Stimulated activated CD8-positive, alpha-beta memory T cell treated with anti-CD3 and anti-CD28 coated beads, Interleukin-15, amount 100 ng/mL, for 48 hours (primary cell): ENCODE results near the gene SHISA6.

ENCODE experiments used
- DNase-seq, 2 donors: peaks; one replicate each; pipeline ENCODE4 v3.0.0-alpha.2; 2020; ENCODE audit warnings: low read depth in 2 of 2

Gene SHISA6

GRCh38 chr17:11240841-11241610 lies at the start of gene SHISA6:
Gene SHISA6 (plus strand): TSS chr17:11241213.
- no peak for DNase-seq

DNA sequence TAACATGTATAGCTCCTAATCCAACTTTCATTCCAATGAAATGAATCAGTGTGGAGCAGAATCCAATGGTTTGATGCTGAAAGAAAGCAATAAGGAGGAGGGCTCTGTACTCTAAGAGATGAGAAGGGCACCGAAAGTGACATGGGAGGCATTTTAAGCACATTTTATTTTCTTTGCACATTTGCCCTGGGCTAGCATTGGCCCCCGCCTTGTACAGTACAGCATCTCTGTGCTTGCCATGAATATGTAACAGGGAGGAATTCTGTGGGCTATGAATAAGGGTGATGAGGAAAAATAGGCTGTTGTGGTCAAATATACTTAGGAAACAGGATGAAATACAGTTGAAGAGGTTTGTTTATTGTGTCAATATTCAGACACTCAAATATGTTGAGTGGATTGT lies 45.2 kb upstream of the SHISA6 start:
- no peak for DNase-seq

GRCh38 chr17:11204991-11205390 lies 36.0 kb upstream of the SHISA6 start:
- DNase-seq = no peak

GRCh38 chr17:11205659-11206058 lies 35.4 kb upstream of the SHISA6 start:
- no peak for DNase-seq

DNA sequence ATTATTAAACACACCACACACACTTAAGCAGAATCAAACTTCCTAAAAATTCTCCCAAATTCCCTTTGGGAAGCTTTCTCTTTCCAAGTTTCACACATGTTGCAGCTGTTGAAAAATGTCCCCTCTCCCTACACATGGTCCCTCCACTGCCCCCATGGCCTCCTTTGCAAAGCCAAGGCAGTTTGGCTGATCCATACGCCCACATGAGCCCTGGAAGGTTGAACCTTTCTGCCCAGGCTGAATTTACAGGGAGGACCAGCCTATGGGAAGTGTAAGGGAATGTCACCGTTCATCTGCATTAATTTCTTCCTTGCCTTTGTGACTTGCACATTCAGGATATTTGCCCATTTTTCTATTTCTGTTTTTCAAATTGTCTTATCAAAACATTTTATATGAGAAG lies 31.1 kb upstream of the SHISA6 start:
- DNase-seq = no peak

- DNase-seq = no peak
Measured at GRCh38 chr17:11212792-11213191, 28.2 kb upstream of the SHISA6 start.

DNA sequence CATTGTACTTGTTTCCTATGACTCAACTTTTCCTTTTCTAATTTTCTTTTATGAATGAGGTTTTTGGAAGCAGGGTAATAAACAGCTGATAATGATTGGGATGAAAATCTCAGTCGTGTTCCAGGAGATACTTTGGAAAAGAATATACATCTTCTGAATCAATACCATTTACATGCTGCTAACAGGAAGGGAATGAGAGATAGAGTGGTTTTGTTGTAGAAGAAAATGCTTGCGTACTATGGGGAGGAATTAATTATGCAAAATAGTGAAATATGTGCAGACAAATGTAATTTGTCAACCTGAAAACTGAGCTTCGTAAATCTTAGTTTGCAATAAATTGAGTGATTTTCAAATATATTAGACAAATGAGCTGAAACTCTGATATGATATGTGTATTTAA lies 24.0 kb upstream of the SHISA6 start:
- no peak for DNase-seq

DNA sequence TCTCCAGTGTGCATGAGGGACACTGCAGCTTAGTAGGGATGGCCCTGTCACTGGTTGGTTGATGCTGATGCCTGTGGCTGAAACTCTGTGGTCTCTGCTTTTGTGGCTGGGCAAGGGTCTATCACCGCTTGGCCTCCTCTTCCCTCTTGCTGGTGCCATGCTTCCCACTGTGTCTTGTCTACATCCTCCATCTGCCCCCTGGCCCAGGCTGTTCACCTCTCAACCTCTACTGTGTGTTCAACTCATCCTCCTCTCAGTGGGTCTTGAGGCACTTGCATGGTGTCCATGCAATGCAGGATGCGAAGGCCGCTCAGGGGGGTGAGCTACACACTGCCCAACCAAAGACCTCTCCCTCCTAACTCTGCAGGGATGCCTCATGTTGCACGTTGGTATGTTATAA lies 19.8 kb upstream of the SHISA6 start:
- DNase-seq = no peak

GRCh38 chr17:11221721-11222120 lies 19.3 kb upstream of the SHISA6 start:
- DNase-seq = no peak

- DNase-seq = no peak
Measured at GRCh38 chr17:11238705-11239104, 2.3 kb upstream of the SHISA6 start.

DNA sequence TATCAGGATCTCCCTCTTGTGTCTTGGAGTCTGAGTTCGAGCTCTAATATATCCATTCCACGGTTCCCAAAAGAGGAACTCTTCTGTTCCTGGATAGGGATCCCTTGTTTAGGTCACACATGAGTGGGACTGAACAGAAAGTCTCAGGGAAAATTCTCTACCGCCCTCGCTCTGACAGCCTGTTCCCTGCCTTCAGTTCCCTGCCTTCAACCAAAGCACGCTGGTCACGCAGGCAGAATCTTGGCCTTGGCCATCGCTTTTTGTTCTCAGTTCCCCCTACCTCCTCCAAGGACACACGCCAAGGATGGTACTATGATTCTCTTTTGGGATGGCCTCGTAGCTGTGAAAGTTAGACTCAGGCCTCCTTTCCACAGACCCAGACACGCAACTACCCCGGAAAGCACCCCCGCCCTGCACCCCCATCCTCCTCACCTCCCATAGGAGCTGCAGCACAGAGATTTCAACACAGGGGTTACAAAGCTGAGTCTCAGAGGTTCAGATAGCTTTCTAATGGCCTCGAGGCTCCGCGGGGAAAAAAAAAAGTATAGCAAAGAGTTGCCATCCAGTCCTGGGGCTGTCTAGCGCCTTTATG lies 1.5 kb upstream of the SHISA6 start:
- DNase-seq = no peak

DNA sequence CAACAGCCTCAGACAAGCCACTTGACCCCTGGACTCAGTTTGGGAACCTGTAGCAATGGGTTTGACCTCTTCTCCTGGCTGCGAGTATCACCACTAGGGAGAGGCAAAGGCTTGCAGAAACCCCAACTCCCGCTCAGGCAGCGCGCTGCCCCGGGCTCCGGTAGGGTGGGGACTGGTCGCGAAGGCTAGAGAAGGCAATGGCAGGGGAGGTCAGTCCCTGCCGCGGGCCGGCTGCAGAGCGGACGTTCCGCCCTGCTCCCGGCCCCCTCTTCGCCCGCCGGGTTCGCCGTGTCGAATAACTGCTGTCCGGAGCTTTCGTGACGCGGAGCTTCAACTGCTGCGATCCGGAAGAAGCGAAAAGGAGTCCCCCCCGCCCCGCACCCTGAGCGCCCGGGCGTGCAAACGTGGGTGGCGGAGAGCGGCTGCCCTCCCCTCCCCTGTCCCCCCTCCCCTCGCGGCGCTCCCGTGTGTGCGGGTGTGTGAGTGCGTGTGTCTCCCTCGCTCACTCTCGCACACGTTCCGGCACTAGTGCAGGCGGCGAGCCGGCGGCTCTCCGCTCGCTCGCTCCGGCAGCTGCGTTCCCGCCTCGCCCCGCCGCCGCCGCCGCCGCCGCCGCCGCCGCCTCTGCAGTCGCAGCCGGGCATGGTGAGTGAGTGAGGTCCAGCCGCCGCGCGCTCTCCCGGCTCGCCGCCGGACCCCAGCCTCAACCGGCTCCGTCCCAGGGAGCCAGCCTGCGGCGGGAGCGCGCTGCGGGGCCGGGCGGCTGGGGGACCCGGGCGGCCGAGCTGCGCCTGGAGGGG lies 772 bp upstream of the SHISA6 start:
- DNase-seq = no peak

GRCh38 chr17:11241611-11242226 lies 706 bp downstream of the SHISA6 start:
- DNase-seq = no peak

DNA sequence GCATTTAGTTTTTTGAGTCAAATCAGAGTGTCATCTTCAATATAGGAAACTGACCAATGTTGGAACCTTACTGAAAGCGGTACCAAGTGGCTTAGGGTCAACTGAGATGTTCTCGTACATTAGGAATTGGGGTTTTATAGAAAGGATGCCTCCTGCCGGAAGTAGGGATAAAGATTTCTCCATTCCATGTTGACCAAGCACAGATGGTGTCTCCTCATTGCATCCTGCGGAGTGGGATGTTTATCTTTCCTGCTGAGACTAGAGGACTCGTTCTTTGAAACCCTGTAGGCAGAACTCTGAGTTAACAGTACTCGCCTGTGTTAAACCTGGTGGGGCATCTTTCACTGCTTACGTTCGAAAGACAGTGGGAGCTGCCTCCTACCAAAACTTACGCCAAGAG lies 1.4 kb downstream of the SHISA6 start:
- DNase-seq = no peak

DNA sequence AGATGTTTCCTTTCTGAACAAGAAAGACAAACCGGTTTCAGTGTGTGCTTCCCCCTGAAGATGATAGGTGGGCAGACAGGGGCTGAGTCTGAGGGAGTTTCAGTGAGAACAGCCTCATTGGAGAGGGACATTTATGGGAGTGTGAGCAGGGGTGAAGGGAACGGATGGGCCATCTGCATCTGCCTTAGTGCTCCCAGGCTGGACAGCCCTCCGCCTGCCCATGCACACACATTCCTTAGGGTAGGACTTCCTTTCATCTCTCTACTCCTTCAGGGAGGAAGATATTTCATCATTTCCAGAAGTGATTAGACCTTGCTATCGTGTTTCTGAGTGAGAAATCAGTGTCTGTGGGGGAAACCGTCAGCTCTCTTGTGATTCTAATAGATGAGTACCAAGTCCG lies 3.8 kb downstream of the SHISA6 start:
- DNase-seq = no peak

GRCh38 chr17:11245187-11245586 lies 4.2 kb downstream of the SHISA6 start:
- DNase-seq = no peak

GRCh38 chr17:11245791-11246190 lies 4.8 kb downstream of the SHISA6 start:
- DNase-seq = no peak

GRCh38 chr17:11250161-11250560 lies 9.1 kb downstream of the SHISA6 start:
- DNase-seq = no peak

DNA sequence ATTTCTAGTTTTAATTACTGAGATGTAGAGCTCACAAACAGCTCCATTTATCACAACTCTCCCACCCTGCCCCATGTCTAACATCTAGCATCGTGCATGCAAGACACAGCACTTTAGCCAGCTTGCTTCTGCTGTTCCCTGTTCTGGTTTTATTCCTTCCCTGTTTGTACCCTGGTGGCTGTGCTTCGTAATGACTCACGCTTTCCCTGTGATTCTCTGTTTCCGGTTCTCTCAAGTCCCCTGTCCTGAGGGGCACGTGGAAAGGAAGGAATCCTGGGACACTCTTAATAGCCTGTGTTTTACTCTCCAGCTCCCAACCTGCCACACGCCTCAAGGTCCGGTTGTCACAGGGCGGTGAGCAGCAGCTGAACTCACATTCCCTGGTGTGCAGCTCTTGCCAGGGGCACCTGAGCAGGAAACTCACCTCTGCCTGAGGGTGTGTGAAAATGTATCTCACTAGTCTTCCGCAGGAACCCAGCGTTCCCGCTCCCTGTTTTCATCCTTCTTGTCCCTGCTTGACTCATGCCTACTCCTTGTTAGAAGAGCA lies 10.6 kb downstream of the SHISA6 start:
- no peak for DNase-seq

DNA sequence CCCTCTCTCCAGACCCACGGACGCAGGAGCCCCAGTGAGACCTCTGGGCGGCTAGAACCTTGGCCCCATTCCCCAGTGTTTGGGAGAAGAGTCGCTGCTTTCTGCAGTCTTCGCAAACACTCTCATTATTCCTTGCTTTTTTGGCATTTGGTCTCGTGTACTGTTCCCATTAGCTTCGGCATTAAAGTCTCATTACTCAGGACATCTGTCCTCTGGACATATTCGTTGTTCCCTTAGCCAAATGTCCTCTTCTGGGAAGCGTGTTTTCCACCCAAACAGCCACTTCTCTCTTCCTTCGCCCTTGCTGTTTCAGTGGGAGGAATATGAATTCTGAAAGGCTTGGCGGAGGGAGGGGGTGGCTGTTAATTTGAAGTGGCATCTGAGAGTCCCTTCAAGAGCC lies 11.1 kb downstream of the SHISA6 start:
- no peak for DNase-seq

DNA sequence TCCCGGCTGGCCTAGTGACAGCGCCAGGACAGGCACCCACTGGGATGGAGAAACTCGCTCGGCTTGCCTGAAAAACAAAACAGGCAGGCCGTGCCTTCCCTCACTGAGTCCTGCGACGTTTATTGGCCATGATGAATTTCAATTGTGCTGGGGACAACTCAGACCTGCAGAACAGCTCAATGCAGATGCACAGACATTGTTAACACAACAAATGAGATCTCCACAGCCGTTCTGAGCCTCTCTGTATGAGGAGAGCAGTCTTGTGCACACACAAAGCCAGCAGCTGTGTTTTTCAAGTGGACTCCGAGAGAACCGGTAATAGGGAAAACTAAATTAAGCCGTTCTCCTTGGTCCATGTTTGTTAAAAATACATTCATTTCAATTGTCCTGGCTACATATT lies 15.9 kb downstream of the SHISA6 start:
- DNase-seq = no peak

- no peak for DNase-seq
Measured at GRCh38 chr17:11264183-11264871, 23.3 kb downstream of the SHISA6 start.
